OCI-LY7 (cell line): ENCODE data around the gene SOX8. TPM values are rescaled to one million over a fixed set of nuclear protein-coding genes. Genes with fewer than 3 reads are reported as not detected.

Experiments used
- BruUV-seq: library from RNA; stranded (reverse); fragments of 400-500 nt; replicated peaks from 2 replicates; lab custom pipeline; 2021; lab: Mats Ljungman, UMichigan
- CTCF ChIA-PET: fragments of 300-600 bp; sonication (Branson Sonifier 250); formaldehyde crosslinking; loops from one replicate; lab custom pipeline; 2022; ENCODE audit warnings: antibody characterized with exemption; ENCODE audit not compliant: unreplicated experiment; lab: Charles Lee
- POLR2A ChIA-PET: fragments of 300-600 bp; sonication (Branson Sonifier 250); formaldehyde crosslinking; loops from one replicate; lab custom pipeline; 2022; ENCODE audit warnings: antibody characterized with exemption; lab: Charles Lee
- DNase-seq: peaks from one replicate; pipeline ENCODE4 v3.0.0-alpha.2; 2015; ENCODE audit warnings: low spot score
- H2AFZ ChIP-seq: fragments of 200-600 bp; sonication (generic), shearing (Covaris generic); 2 replicates; pipeline ENCODE4 v1.6.1; 2014; ENCODE audit warnings: mild to moderate bottlenecking, antibody characterized with exemption, low read length, moderate library complexity
- H3K27ac ChIP-seq: fragments of 200-600 bp; sonication (generic); 2 replicates; pipeline ENCODE4 v1.5.1; 2014; ENCODE audit warnings: mixed run types, low read depth, mild to moderate bottlenecking, moderate library complexity, low read length, inconsistent platforms; ENCODE audit not compliant: poor library complexity, severe bottlenecking
- H3K36me3 ChIP-seq: fragments of 200-600 bp; sonication (generic); 2 replicates; pipeline ENCODE4 v1.6.1; 2014; ENCODE audit warnings: mild to moderate bottlenecking, antibody characterized with exemption, low read length, moderate library complexity, mixed read lengths; ENCODE audit not compliant: insufficient read depth
- H3K4me1 ChIP-seq: fragments of 200-600 bp; sonication (generic); 2 replicates; pipeline ENCODE4 v1.5.1; 2014; ENCODE audit warnings: mild to moderate bottlenecking, low read length; ENCODE audit not compliant: insufficient read depth, poor library complexity, severe bottlenecking
- H3K4me2 ChIP-seq: fragments of 200-600 bp; sonication (generic); 2 replicates; pipeline ENCODE4 v1.6.1; 2014; ENCODE audit warnings: mild to moderate bottlenecking, low read length
- H3K4me3 ChIP-seq: fragments of 200-600 bp; sonication (generic); 2 replicates; pipeline ENCODE4 v1.5.1; 2014; ENCODE audit warnings: mild to moderate bottlenecking, low read depth, low read length; ENCODE audit not compliant: poor library complexity, severe bottlenecking
- H3K79me2 ChIP-seq: fragments of 200-600 bp; sonication (generic); 2 replicates; pipeline ENCODE4 v1.6.1; 2016; ENCODE audit warnings: low read depth, mild to moderate bottlenecking, low read length, moderate library complexity, mixed read lengths; ENCODE audit not compliant: insufficient read depth
- H3K9me2 ChIP-seq: fragments of 200-600 bp; sonication (generic); 2 replicates; pipeline ENCODE4 v1.6.1; 2016; ENCODE audit warnings: mild to moderate bottlenecking, low read length, mixed read lengths; ENCODE audit not compliant: insufficient read depth
- H3K9me3 ChIP-seq: fragments of 200-600 bp; sonication (generic); 2 replicates; pipeline ENCODE4 v1.6.1; 2014; ENCODE audit warnings: mild to moderate bottlenecking, mixed run types, low read length, mixed read lengths
- H4K20me1 ChIP-seq: fragments of 200-600 bp; sonication (generic); 2 replicates; pipeline ENCODE4 v1.6.1; 2014; ENCODE audit warnings: mild to moderate bottlenecking, antibody characterized with exemption, low read length, moderate library complexity, mixed read lengths; ENCODE audit not compliant: insufficient read depth
- CTCF ChIP-seq: fragments of 200-600 bp; sonication (generic); conservative IDR thresholded peaks from 2 replicates; pipeline ENCODE4 v1.5.1; 2014; ENCODE audit warnings: mild to moderate bottlenecking, antibody characterized with exemption, low read length, moderate library complexity, mixed read lengths
- EZH2phosphoT487 ChIP-seq: fragments of 200-600 bp; sonication (generic); IDR thresholded peaks from 2 replicates; pipeline ENCODE4 v1.6.1; 2018; ENCODE audit warnings: low read depth, borderline replicate concordance, mild to moderate bottlenecking, mixed run types, antibody characterized with exemption, low read length, moderate library complexity, mixed read lengths
- intact Hi-C: fragments of 100-400 bp; cut with micrococcal nuclease; formaldehyde crosslinking; loops from one replicate; pipeline ENCODE4 v1.10.0; 2022; ENCODE audit not compliant: unreplicated experiment
- total RNA-seq, 2 experiments: library from RNA; depleted of rRNA in 1 of 2; stranded (reverse); fragments of >200 nt in 1 of 2; shearing (Covaris generic) in 1 of 2; gene quantifications; 2 replicates each; pipeline ENCODE4 v1.2.3, GENCODE V29; 2014 to 2022

SOX8 gene
- total RNA-seq, 2 experiments from 2014 or later = 0.85 to 2.4 TPM

- Histone ChIP-seq H3K4me1 (no peaks in the 10 kb centered on the region), H3K79me2 (no peaks in the 10 kb centered on the region), H3K9me2 (no peaks in the 10 kb centered on the region), H3K4me3 (no peak overlapping the region), H3K36me3 (no peaks in the 10 kb centered on the region), H3K9me3 (no peaks in the 10 kb centered on the region), H3K4me2 (no peak overlapping the region), H2AFZ (no peak overlapping the region), H4K20me1 (no peaks in the 10 kb centered on the region), H3K27ac (no peak overlapping the region)
- no TSS peak for BruUV-seq
- ChIA-PET CTCF (no interaction called here), POLR2A (no interaction called here)
- TF ChIP-seq CTCF = no peak
- TF ChIP-seq EZH2phosphoT487 = no peak
- intact Hi-C loops = no loop called here
- DNase-seq = no peak
Observed at GRCh38 chr16:1034230-1035065, 52.9 kb downstream of the SOX8 start.

GRCh38 chr16:1035066-1035415, 53.5 kb downstream of the SOX8 start:
- DNase-seq = no peak
- no peaks in the 10 kb centered on the region for H3K9me3 ChIP-seq
- H3K9me2 ChIP-seq = no peaks in the 10 kb centered on the region
- H3K4me2 ChIP-seq = no peak overlapping the region
- no peaks in the 10 kb centered on the region for H3K36me3 ChIP-seq
- no peaks in the 10 kb centered on the region for H3K79me2 ChIP-seq
- CTCF ChIA-PET = no interaction called here
- POLR2A ChIA-PET = no interaction called here
- no peak overlapping the region for H3K4me3 ChIP-seq
- H4K20me1 ChIP-seq = no peaks in the 10 kb centered on the region
- no peaks in the 10 kb centered on the region for H3K4me1 ChIP-seq
- no peak overlapping the region for H2AFZ ChIP-seq
- TF ChIP-seq EZH2phosphoT487 = no peak
- no peak for TF ChIP-seq CTCF
- BruUV-seq = no TSS peak
- intact Hi-C loops = no loop called here
- no peak overlapping the region for H3K27ac ChIP-seq

GRCh38 chr16:1036166-1036565, 54.6 kb downstream of the SOX8 start:
- Histone ChIP-seq H3K36me3 (no peaks in the 10 kb centered on the region), H4K20me1 (no peaks in the 10 kb centered on the region), H3K4me1 (no peaks in the 10 kb centered on the region), H3K4me3 (no peak overlapping the region), H3K27ac (no peak overlapping the region), H3K79me2 (no peaks in the 10 kb centered on the region), H3K4me2 (no peak overlapping the region), H3K9me2 (no peaks in the 10 kb centered on the region), H2AFZ (no peak overlapping the region), H3K9me3 (no peaks in the 10 kb centered on the region)
- no peak for DNase-seq
- ChIA-PET CTCF (interaction anchor here (0.6 kb wide), 1 partner anchor 158 kb away, joined by 7 read pairs; no protein-coding TSS in a partner anchor), POLR2A (no interaction called here)
- intact Hi-C loops = no loop called here
- TF ChIP-seq CTCF = no peak
- no peak for TF ChIP-seq EZH2phosphoT487
- no TSS peak for BruUV-seq
